Measurements from ENCODE around the gene EXOG.

DNA sequence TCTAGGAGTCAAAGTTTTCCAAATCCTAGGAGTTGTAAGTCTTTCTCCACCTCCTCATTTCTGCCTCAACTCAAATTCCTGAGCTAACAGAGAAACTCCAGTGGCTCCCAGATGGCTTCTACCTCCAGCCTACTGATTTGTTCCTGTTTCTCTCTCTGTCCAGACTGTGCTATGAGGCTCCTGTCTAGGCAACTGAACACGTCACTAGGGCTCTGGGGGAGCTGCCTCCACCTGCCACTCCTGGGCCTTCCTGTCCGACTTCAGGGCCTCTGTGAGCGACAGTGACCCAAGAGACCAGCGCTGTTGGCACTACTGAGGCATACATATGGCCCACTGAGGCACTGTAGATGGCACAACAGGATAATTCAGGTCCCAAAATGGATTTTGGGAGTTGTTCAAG lies 71.4 kb downstream of the EXOG start:
- TF ChIP-seq POLR2AphosphoS5 (IDR thresholded peaks at IDR 0.05): no peak
- TF ChIP-seq CTCF (IDR thresholded peaks at IDR 0.05): no peak
- TF ChIP-seq POLR2A (IDR thresholded peaks at IDR 0.05): no peak

Measured in upper lobe of left lung (tissue), 4 donors.